Sigmoid colon (tissue), 7 donors: ENCODE measurements around the gene ZBTB14. TPM values are rescaled to one million over a fixed set of nuclear protein-coding genes. Genes with fewer than 3 reads are reported as not detected.

Source experiments
- DNase-seq: peaks from one replicate; pipeline ENCODE4 v3.0.0-alpha.2; 2019
- H3K27ac ChIP-seq, 4 donors: fragments of 200-600 bp; sonication (generic); one replicate each; pipeline ENCODE4 v1.5.1; 2016 to 2019; ENCODE audit warnings: mild to moderate bottlenecking in 1 of 4
- H3K27me3 ChIP-seq, 3 donors: fragments of 200-600 bp; sonication (generic); one replicate each; pipeline ENCODE4 v1.5.1; 2019; ENCODE audit warnings: mild to moderate bottlenecking in 1 of 3
- H3K36me3 ChIP-seq, 4 donors: fragments of 200-600 bp; sonication (generic); one replicate each; pipeline ENCODE4 v1.5.1; 2016 to 2019
- H3K4me1 ChIP-seq, 4 donors: fragments of 200-600 bp; sonication (generic); one replicate each; pipeline ENCODE4 v1.5.1; 2017 to 2019
- H3K4me3 ChIP-seq, 4 donors: fragments of 200-600 bp; sonication (generic); one replicate each; pipeline ENCODE4 v1.5.1; 2017 to 2019; ENCODE audit warnings: mild to moderate bottlenecking in 2 of 4, moderate library complexity in 1 of 4
- H3K9me3 ChIP-seq, 4 donors: fragments of 200-600 bp in 3 of 4; sonication (generic) in 3 of 4; one replicate each; pipeline versions ENCODE4 v1.5.1 to v1.6.1; 2013 to 2019
- CTCF ChIP-seq, 4 experiments: fragments of 450-650 bp in 3 of 4; fragments of 200-600 bp in 1 of 4; IDR thresholded peaks; one replicate each; pipeline ENCODE4 v1.5.1; 2016 to 2019; ENCODE audit warnings: antibody characterized with exemption in 4 of 4, mild to moderate bottlenecking in 3 of 4, moderate library complexity in 2 of 4
- EP300 ChIP-seq, 4 donors: sonication (generic); formaldehyde crosslinking; IDR thresholded peaks; one replicate each; pipeline ENCODE4 v1.6.1; 2017; ENCODE audit warnings: antibody characterized with exemption in 4 of 4
- POLR2A ChIP-seq, 2 donors: fragments of 450-650 bp; IDR thresholded peaks; one replicate each; pipeline ENCODE4 v1.6.1; 2016; ENCODE audit warnings: antibody characterized with exemption in 2 of 2, mild to moderate bottlenecking in 2 of 2, moderate library complexity in 2 of 2
- POLR2AphosphoS5 ChIP-seq, 4 donors: sonication (generic); formaldehyde crosslinking; IDR thresholded peaks; one replicate each; pipeline ENCODE4 v1.6.1; 2017; ENCODE audit warnings: antibody characterized with exemption in 4 of 4
- WGBS, 2 donors: extraction: QIAGEN DNeasy Blood & Tissue Kit; methylation state at CpG; one replicate each; pipeline ENCODE4 v1.1.7; 2013; 5-methylcytosine and 5-hydroxymethylcytosine counted together
- intact Hi-C: fragments of 100-400 bp; cut with DNase I; formaldehyde crosslinking; loops from one replicate; pipeline ENCODE4 v1.15.1; 2023
- polyA plus RNA-seq, 3 donors: library from polyadenylated mRNA; stranded (reverse); fragments of 200-250 nt; gene quantifications; one replicate each; pipeline ENCODE4 v1.2.3, GENCODE V29; 2013
- total RNA-seq, 4 donors: library from RNA; depleted of rRNA; stranded (reverse); fragments of >200 nt; gene quantifications; one replicate each; pipeline ENCODE4 v1.1.0, GENCODE V29; 2016
- donor health status: healthy with polysubstance abuse.
- donor health status: Bipolar disorder and iron deficiency.
- donor health status: healthy.

Gene ZBTB14
- total and polyA plus RNA-seq, 7 donors, result 5.3 to 16.1 (median 9.9) TPM

- WGBS, 2 donors, result 36 to 62% methylated on average over 1 of the region's 1 CpG
- no peak for DNase-seq
- H3K9me3 ChIP-seq, result no peaks in the 10 kb centered on the region
- H3K4me3 ChIP-seq, result no peak overlapping the region
- H3K27me3 ChIP-seq, result no peaks in the 10 kb centered on the region
- no peaks in the 10 kb centered on the region for H3K36me3 ChIP-seq
- H3K27ac ChIP-seq, result no peak overlapping the region
- TF ChIP-seq POLR2A (IDR thresholded peaks at IDR 0.05), result no peak
- TF ChIP-seq CTCF (IDR thresholded peaks at IDR 0.05), result no peak
- TF ChIP-seq EP300 (IDR thresholded peaks at IDR 0.05), result no peak
- no peak for TF ChIP-seq POLR2AphosphoS5 (IDR thresholded peaks at IDR 0.05)
- no peaks in the 10 kb centered on the region for H3K4me1 ChIP-seq
- intact Hi-C loops, result loop anchor here (10.0 kb wide), 1 partner anchor 81 kb away; no protein-coding TSS in a partner anchor
Observed at GRCh38 chr18:5304232-5304631, 8.7 kb upstream of the ZBTB14 start.

GRCh38 chr18:5303636-5304035, 8.1 kb upstream of the ZBTB14 start:
- H3K4me3 ChIP-seq, result no peak overlapping the region
- 56 to 71% methylated on average over 1 of the region's 1 CpG for whole genome bisulfite sequencing, 2 donors
- H3K36me3 ChIP-seq, result no peaks in the 10 kb centered on the region
- H3K27ac ChIP-seq, result no peak overlapping the region
- DNase-seq, result no peak
- TF ChIP-seq POLR2AphosphoS5 (IDR thresholded peaks at IDR 0.05) (no peak), EP300 (IDR thresholded peaks at IDR 0.05) (no peak), CTCF (IDR thresholded peaks at IDR 0.05) (no peak), POLR2A (IDR thresholded peaks at IDR 0.05) (no peak)
- H3K4me1 ChIP-seq, result no peaks in the 10 kb centered on the region
- intact Hi-C loops, result loop anchor here (10.0 kb wide), 1 partner anchor 81 kb away; no protein-coding TSS in a partner anchor
- no peaks in the 10 kb centered on the region for H3K27me3 ChIP-seq
- no peaks in the 10 kb centered on the region for H3K9me3 ChIP-seq

- 76 to 87% methylated on average over 4 of the region's 4 CpGs for WGBS, 2 donors
- Histone ChIP-seq H3K36me3 (no peaks in the 10 kb centered on the region), H3K4me1 (no peaks in the 10 kb centered on the region), H3K4me3 (no peak overlapping the region), H3K27ac (no peak overlapping the region), H3K27me3 (no peaks in the 10 kb centered on the region), H3K9me3 (no peaks in the 10 kb centered on the region)
- TF ChIP-seq CTCF (IDR thresholded peaks at IDR 0.05) (no peak), EP300 (IDR thresholded peaks at IDR 0.05) (no peak), POLR2AphosphoS5 (IDR thresholded peaks at IDR 0.05) (no peak), POLR2A (IDR thresholded peaks at IDR 0.05) (no peak)
- no peak for DNase-seq
- intact Hi-C loops, result loop anchor here (10.0 kb wide), 1 partner anchor 82 kb away; no protein-coding TSS in a partner anchor
Observed at GRCh38 chr18:5302606-5303005, 7.1 kb upstream of the ZBTB14 start.

GRCh38 chr18:5300476-5301010, 5.0 kb upstream of the ZBTB14 start:
- no peak overlapping the region for H3K4me3 ChIP-seq
- TF ChIP-seq CTCF (IDR thresholded peaks at IDR 0.05) (no peak), EP300 (IDR thresholded peaks at IDR 0.05) (no peak), POLR2A (IDR thresholded peaks at IDR 0.05) (no peak), POLR2AphosphoS5 (IDR thresholded peaks at IDR 0.05) (no peak)
- 78 to 83% methylated on average over 4 of the region's 4 CpGs for WGBS, 2 donors

More at GRCh38 chr18:5300476-5301010, 5.0 kb upstream of the ZBTB14 start:
- DNase-seq, result no peak
- Histone ChIP-seq H3K4me1 (peaks cover 0 to 7% (median 3%) of the 10 kb centered on the region in 4 donors), H3K9me3 (no peaks in the 10 kb centered on the region), H3K27ac (no peak overlapping the region), H3K36me3 (no peaks in the 10 kb centered on the region), H3K27me3 (no peaks in the 10 kb centered on the region)
- intact Hi-C loops, result loop anchor here (10.0 kb wide), 1 partner anchor 84 kb away; no protein-coding TSS in a partner anchor
